ENCODE measurements around the gene ACOT9. TPM values are rescaled to one million over a fixed set of nuclear protein-coding genes. Genes with fewer than 3 reads are reported as not detected.

The ACOT9 gene
- total and polyA plus RNA-seq, 10 of the 15 experiments (the other 5 are each of a cell fraction or from before 2014, with no cell fraction given), result 17.4 to 42.5 (median 23.3) TPM

DNA sequence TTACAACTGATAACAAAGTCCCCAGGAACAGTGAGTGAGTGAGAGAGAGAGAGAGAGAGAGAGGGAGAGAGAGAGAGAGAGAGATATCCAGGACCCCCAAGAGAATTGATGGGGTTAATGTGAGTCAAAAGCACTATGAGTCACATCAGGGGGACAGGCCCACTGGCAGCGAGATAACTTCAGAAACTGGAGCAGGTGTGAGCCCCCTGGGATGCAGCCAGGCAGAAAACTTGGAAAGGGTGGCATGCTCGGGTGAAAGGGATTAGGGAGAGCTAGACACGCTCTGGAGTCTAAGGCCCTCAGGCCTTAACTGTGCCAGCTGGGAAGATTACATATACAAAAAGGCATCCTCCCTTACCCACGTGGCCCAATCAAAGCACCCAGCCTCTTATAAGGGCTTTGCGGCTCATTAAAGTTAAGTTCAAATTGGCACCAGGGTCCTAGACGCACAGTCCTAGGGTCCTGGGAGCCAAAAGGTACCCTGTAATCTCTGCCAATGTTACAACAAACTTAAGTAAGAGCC, 841 bp downstream of the ACOT9 start (continued):
- TF ChIP-seq, protein P1, sequence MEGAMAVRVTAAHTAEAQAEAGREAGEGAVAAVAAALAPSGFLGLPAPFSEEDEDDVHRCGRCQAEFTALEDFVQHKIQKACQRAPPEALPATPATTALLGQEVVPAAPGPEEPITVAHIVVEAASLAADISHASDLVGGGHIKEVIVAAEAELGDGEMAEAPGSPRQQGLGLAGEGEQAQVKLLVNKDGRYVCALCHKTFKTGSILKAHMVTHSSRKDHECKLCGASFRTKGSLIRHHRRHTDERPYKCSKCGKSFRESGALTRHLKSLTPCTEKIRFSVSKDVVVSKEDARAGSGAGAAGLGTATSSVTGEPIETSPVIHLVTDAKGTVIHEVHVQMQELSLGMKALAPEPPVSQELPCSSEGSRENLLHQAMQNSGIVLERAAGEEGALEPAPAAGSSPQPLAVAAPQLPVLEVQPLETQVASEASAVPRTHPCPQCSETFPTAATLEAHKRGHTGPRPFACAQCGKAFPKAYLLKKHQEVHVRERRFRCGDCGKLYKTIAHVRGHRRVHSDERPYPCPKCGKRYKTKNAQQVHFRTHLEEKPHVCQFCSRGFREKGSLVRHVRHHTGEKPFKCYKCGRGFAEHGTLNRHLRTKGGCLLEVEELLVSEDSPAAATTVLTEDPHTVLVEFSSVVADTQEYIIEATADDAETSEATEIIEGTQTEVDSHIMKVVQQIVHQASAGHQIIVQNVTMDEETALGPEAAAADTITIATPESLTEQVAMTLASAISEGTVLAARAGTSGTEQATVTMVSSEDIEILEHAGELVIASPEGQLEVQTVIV (IDR thresholded peaks at IDR 0.05; ENCODE audit: borderline replicate concordance, partially characterized antibody), result no peak
- TF ChIP-seq NFYB (IDR thresholded peaks at IDR 0.05; ENCODE audit: insufficient read depth, low read depth, low read length) (peak; percentile 47), ZZZ3 (IDR thresholded peaks at IDR 0.05; ENCODE audit: control insufficient read depth, insufficient read length, low read depth) (peak; percentile 75)

DNA sequence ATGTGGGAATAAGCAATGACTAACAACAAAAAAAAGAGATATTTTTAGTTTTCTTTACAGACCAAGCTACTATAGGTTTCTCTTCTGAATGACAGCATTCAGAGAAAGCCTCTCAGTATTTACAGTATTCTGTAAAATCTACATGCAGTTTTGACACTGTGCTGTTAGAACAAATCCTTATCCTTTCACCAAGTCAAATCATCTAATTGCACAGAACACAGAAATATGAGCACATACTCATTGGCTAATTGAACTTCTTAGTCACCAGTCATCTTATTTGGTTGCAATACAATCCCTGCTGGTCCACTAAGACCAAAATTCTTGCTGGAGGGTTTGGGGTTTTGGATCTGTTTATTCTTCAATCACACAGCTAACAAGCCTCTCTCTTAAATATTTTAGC, 5.7 kb downstream of the ACOT9 start:
- peaks cover 6% of the 10 kb centered on the region for H3K4me1 ChIP-seq (ENCODE audit: control insufficient read depth, insufficient read depth, low read length)
- H3K9ac ChIP-seq (ENCODE audit: control insufficient read depth, insufficient read depth, low read length), result no peak overlapping the region
- H4K20me1 ChIP-seq (ENCODE audit: control insufficient read depth, insufficient read depth), result no peaks in the 10 kb centered on the region
- H3K27me3 ChIP-seq (replicated peaks in 1 of 2; ENCODE audit: control insufficient read depth in 2 of 2, insufficient read depth in 2 of 2, low read length in 1 of 2), result no peaks in the 10 kb centered on the region
- RAD21 ChIA-PET (ENCODE audit: unreplicated experiment), result no interaction called here
- no peak overlapping the region for H2AFZ ChIP-seq (ENCODE audit: control insufficient read depth, low read depth, low read length)
- ATAC-seq (peak; percentile 5; the same call in 2 of the 3 replicates), FAIRE-seq (no peak), DNase-seq (ENCODE audit: low read depth, low spot score) (no peak)
- intact Hi-C loops (cut with micrococcal nuclease; ENCODE audit: unreplicated experiment) (no loop called here), in situ Hi-C loops (cut with MboI) (no loop called here)
- no TSS peak for BruUV-seq (replicated peaks)
- CTCF ChIA-PET, result interaction anchor here (1.1 to 4.8 kb wide), 2 partner anchors 22 to 164 kb away, joined by 3 to 21 read pairs; no protein-coding TSS in a partner anchor
- H3K4me2 ChIP-seq (ENCODE audit: control insufficient read depth, insufficient read depth), result no peak overlapping the region
- SMC1A ChIA-PET (ENCODE audit: uncharacterized antibody, unreplicated experiment), result interaction anchor here (0.9 kb wide), 1 partner anchor 169 kb away, joined by 3 read pairs; no protein-coding TSS in a partner anchor
- POLR2A ChIA-PET, result interaction anchor here (0.7 kb wide), 1 partner anchor 47 kb away, joined by 4 read pairs; no protein-coding TSS in a partner anchor
- peaks cover 16% of the 10 kb centered on the region for H3K79me2 ChIP-seq (ENCODE audit: control insufficient read depth, insufficient read depth, low read length)
- H3K9me3 ChIP-seq (replicated peaks; ENCODE audit: control insufficient read depth, insufficient read depth, low read length), result no peaks in the 10 kb centered on the region; the same call in 2 of the 3 replicates
- H3K27ac ChIP-seq (ENCODE audit: control insufficient read depth, insufficient read depth), result no peak overlapping the region
- H3K4me3 ChIP-seq, result no peak overlapping the region
- TF ChIP-seq TCF3 (IDR thresholded peaks at IDR 0.05; ENCODE audit: borderline replicate concordance, insufficient read depth, low read depth, low read length) (no peak), MEF2A (IDR thresholded peaks at IDR 0.05; ENCODE audit: insufficient read depth, low read depth, low read length) (no peak)
- H3K36me3 ChIP-seq (ENCODE audit: control insufficient read depth in 2 of 2, insufficient read depth in 2 of 2, low read length in 1 of 2), result no peaks in the 10 kb centered on the region

All from GM12878 (cell line).